Measurements from ENCODE around the gene FZR1. TPM values are rescaled to one million over a fixed set of nuclear protein-coding genes. Genes with fewer than 3 reads are reported as not detected.
"Not testable (repeated sequence)": the region's sequence is repeated elsewhere in the genome, so short reads cannot be mapped to it uniquely, and the experiment has no call there.

FZR1 gene
- polyA plus RNA-seq, 2 donors, result 23.0 to 28.0 TPM

DNA sequence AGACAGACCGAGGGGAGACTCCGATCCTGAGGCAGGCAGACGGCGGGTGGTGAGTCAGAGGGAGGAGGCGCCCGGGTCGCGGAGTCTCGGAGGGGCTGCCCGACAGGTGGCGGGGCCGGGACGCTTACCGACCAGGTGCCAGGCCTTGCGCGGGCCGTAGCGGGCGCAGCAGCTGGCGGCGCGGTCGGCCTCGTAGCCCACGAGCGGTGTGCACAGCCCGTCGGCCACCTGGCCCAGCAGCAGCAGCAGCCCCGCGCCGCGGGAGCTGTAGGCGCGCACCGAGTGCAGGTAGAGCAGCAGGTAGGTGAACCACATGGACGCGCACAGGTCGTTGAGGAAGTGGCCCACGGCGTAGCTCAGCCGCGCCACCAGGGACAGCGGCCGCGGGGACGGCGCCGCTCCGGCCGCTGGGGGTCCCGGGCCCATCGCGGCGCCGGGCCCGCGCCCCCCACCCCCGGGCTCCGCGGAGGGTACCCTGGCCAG, 50.9 kb downstream of the FZR1 start:
- Histone ChIP-seq H3K27ac (ENCODE audit: low read depth in 2 of 2, low read length in 1 of 2) (peak overlapping the region; percentile 59 to 65), H3K4me1 (ENCODE audit: control insufficient read depth in 2 of 2, insufficient read depth in 2 of 2, low read length in 1 of 2) (peaks cover 3 to 13% of the 10 kb centered on the region in 2 donors), H3K36me3 (ENCODE audit: control insufficient read depth in 2 of 2, insufficient read depth in 2 of 2, low read length in 1 of 2) (no peaks in the 10 kb centered on the region)

DNA sequence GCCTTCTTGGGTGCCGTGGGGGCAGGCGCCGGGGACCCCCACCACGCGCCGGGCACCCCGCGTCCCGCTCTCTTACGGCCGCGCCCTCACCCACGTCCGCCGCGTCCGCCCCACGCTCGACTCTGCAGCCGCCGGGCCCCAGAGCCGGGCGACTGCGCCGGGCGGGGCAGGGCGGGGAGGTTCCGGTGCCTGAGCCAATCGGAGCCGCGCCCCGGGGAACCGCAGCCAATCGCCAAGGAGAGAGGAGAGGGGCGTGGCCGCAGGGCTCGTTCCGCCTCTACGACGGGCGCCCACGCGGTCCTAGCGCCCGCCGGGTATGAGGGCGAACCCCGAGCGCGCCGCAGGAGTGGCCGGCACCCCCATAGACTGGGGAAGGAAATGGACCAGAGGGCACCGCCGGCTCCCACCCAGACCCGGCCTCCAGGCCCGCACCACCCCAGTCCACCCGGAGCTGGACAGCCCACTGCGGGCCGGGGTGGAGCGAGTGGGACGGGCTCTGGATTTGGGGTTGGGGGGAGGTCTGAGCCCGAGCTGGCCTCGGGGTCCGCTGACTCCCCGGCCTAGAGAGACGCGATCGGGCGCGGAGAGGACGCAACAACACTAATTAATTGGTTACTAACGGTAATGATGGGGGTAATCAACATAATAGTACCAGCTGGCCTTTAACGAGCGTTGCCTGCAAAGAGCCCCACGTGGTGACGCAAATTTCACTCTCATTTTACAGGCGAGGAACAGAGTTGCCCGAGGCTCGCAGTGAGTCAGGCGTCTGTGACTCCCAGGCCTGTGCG, 51.5 kb downstream of the FZR1 start, which contains the start of gene MFSD12:
Gene MFSD12 (minus strand): TSS at position 126 of the 788 bp plus-strand sequence. CDS start 183 bp downstream, outside the sequence.
- Histone ChIP-seq H3K9me3 (ENCODE audit: control insufficient read depth in 2 of 2, insufficient read depth in 1 of 2, low read depth in 1 of 2, low read length in 1 of 2) (no peaks in the 10 kb centered on the region), H3K4me3 (ENCODE audit: low read depth in 1 of 2, low read length in 2 of 2) (peak within 1 kb of the TSS; percentile 83 to 95), H3K27ac (ENCODE audit: low read depth in 2 of 2, low read length in 1 of 2) (peak within 1 kb of the TSS; percentile 59 to 65), H3K4me1 (ENCODE audit: control insufficient read depth in 2 of 2, insufficient read depth in 2 of 2, low read length in 1 of 2) (peaks cover 3 to 13% of the 10 kb centered on the region in 2 donors), H3K27me3 (ENCODE audit: control insufficient read depth in 1 of 2, insufficient read depth in 2 of 2, low read length in 2 of 2) (no peaks in the 10 kb centered on the region), H3K36me3 (ENCODE audit: control insufficient read depth in 2 of 2, insufficient read depth in 2 of 2, low read length in 1 of 2) (no peaks in the 10 kb centered on the region)
- 0 to 1% methylated on average over 60 to 81 of the region's 81 CpGs for WGBS, 2 donors

More for the DNA sequence above, 50.9 kb downstream of the FZR1 start:
- Histone ChIP-seq H3K4me3 (ENCODE audit: low read depth in 1 of 2, low read length in 2 of 2) (peak overlapping the region; percentile 83 to 95), H3K27me3 (ENCODE audit: control insufficient read depth in 1 of 2, insufficient read depth in 2 of 2, low read length in 2 of 2) (no peaks in the 10 kb centered on the region), H3K9me3 (ENCODE audit: control insufficient read depth in 2 of 2, insufficient read depth in 1 of 2, low read depth in 1 of 2, low read length in 1 of 2) (no peaks in the 10 kb centered on the region)
- WGBS, 2 donors, result 0 to 1% methylated on average over 33 to 60 of the region's 60 CpGs

DNA sequence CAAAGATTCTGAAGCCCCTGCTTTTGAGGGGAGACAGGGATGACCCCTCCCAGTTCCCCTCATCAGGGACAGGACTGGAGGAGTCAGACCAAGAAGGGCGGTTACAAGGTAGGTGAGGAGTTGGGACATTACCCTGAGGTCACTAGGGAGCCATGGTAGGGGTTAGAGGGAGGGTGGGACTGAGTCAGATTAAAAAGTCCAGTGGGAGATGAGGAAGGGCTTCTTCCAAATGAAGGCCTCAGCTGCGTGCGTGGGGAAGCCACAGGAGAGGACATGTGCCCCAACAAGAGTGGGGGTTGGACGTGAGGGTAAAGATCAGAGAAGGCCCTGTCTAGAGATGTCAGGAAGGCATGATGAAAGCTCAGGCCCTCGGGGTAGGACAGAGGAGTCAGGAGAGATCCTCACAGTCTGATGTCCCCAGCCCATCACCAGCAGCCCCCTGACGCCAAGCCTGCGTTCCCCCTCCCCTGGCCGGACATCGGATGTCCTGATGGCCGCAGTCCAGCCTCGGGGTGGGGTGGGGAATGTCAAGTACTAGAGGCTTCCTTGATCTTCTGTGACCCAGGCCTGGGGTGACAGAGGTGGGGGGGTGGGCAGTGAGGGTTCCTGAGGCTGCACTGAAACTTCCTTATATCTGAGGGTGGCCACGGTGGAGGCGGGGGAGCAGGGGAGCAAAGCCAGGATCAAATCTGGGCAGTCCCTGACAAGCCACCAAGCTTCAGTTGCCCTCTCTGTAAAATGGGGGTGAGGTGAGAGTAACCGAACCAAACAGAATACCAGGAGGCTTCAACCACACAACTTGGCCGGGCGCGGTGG, 57.8 kb downstream of the FZR1 start:
- 80 to 82% methylated on average over 17 of the region's 17 CpGs for WGBS, 2 donors
- H3K9me3 ChIP-seq (ENCODE audit: control insufficient read depth in 2 of 2, insufficient read depth in 1 of 2, low read depth in 1 of 2, low read length in 1 of 2), result no peaks in the 10 kb centered on the region
- no peaks in the 10 kb centered on the region for H3K27me3 ChIP-seq (ENCODE audit: control insufficient read depth in 1 of 2, insufficient read depth in 2 of 2, low read length in 2 of 2)
- H3K4me3 ChIP-seq (ENCODE audit: low read depth in 1 of 2, low read length in 2 of 2), result no peak overlapping the region
- no peak overlapping the region for H3K27ac ChIP-seq (ENCODE audit: low read depth in 2 of 2, low read length in 1 of 2)
- no peaks in the 10 kb centered on the region for H3K36me3 ChIP-seq (ENCODE audit: control insufficient read depth in 2 of 2, insufficient read depth in 2 of 2, low read length in 1 of 2)
- peaks cover 0 to 4% of the 10 kb centered on the region in 2 donors for H3K4me1 ChIP-seq (ENCODE audit: control insufficient read depth in 2 of 2, insufficient read depth in 2 of 2, low read length in 1 of 2)

DNA sequence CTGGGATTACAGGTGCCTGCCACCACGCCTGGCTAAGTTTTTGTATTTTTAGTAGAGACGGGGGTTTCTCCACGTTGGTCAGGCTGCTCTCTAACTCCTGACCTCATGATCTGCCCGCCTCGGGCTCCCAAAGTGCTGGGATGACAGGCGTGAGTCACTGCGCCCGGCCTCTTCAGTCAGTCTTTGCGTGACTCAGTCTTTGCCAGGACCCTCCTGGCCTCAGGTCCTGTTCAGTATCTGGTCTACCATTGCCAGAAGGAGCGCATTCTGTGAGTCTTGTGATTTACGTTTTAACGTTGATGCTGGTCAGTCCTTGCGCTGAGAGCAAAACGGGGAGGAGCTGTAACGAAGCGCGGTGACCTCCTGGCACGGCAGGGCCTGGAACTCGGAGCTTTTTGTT, 59.0 kb downstream of the FZR1 start:
- WGBS, 2 donors, result 85 to 89% methylated on average over 19 of the region's 19 CpGs

DNA sequence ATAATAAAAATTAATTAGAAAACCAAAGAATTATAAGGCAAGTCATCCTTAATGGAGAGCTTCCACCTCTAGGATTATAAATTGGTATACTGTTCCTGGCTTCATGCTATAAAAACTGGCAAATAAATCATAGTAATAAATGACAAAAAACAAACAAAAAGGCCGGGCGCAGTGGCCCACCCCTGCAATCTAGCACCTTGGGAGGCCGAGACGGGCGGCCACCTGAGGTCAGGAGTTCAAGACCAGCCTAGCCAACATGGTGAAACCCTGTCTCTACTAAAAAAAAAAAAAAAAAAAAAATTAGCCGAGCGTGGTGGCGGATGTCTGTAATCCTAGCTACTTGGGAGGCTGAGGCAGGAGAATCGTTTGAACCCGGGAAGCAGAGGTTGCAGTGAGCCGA, 63.9 kb downstream of the FZR1 start:
- H3K9me3 ChIP-seq (ENCODE audit: control insufficient read depth in 2 of 2, insufficient read depth in 1 of 2, low read depth in 1 of 2, low read length in 1 of 2); H3K27ac ChIP-seq (ENCODE audit: low read depth in 2 of 2, low read length in 1 of 2); H3K36me3 ChIP-seq (ENCODE audit: control insufficient read depth in 2 of 2, insufficient read depth in 2 of 2, low read length in 1 of 2); H3K27me3 ChIP-seq (ENCODE audit: control insufficient read depth in 1 of 2, insufficient read depth in 2 of 2, low read length in 2 of 2); H3K4me3 ChIP-seq (ENCODE audit: low read depth in 1 of 2, low read length in 2 of 2): not testable (repeated sequence)
- 77 to 86% methylated on average over 11 of the region's 11 CpGs for WGBS, 2 donors
- H3K4me1 ChIP-seq (ENCODE audit: control insufficient read depth in 2 of 2, insufficient read depth in 2 of 2, low read length in 1 of 2), result peaks cover 0 to 11% of the 10 kb centered on the region in 2 donors

More for the DNA sequence above, 59.0 kb downstream of the FZR1 start:
- H3K36me3 ChIP-seq (ENCODE audit: control insufficient read depth in 2 of 2, insufficient read depth in 2 of 2, low read length in 1 of 2), result no peaks in the 10 kb centered on the region
- H3K9me3 ChIP-seq (ENCODE audit: control insufficient read depth in 2 of 2, insufficient read depth in 1 of 2, low read depth in 1 of 2, low read length in 1 of 2), result no peaks in the 10 kb centered on the region
- no peak overlapping the region for H3K4me3 ChIP-seq (ENCODE audit: low read depth in 1 of 2, low read length in 2 of 2)
- no peak overlapping the region for H3K27ac ChIP-seq (ENCODE audit: low read depth in 2 of 2, low read length in 1 of 2)
- no peaks in the 10 kb centered on the region for H3K27me3 ChIP-seq (ENCODE audit: control insufficient read depth in 1 of 2, insufficient read depth in 2 of 2, low read length in 2 of 2)
- peaks cover 0 to 4% of the 10 kb centered on the region in 2 donors for H3K4me1 ChIP-seq (ENCODE audit: control insufficient read depth in 2 of 2, insufficient read depth in 2 of 2, low read length in 1 of 2)

DNA sequence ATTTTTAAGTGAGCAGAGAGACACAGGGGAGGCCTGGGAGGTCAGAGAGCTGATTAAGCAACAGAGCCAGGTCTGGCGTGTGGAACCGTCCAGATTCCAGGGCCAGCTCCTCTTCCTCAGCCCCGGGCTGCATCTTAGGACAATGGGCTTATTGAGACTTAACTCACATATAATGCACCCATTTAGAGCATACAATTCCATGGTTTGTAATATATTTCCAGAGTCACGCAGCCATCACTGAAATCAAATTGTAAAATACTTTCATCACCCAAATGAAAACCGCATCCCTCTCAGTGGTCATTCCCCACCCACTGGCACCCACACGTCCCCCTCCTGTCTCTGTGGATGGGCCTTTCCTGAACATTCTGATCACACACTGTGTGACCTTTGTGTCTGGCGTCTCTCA, 64.5 kb downstream of the FZR1 start:
- Histone ChIP-seq H3K27me3 (ENCODE audit: control insufficient read depth in 1 of 2, insufficient read depth in 2 of 2, low read length in 2 of 2) (no peaks in the 10 kb centered on the region), H3K9me3 (ENCODE audit: control insufficient read depth in 2 of 2, insufficient read depth in 1 of 2, low read depth in 1 of 2, low read length in 1 of 2) (peaks cover 0 to 3% of the 10 kb centered on the region in 2 donors), H3K27ac (ENCODE audit: low read depth in 2 of 2, low read length in 1 of 2) (no peak overlapping the region), H3K4me3 (ENCODE audit: low read depth in 1 of 2, low read length in 2 of 2) (no peak overlapping the region), H3K36me3 (ENCODE audit: control insufficient read depth in 2 of 2, insufficient read depth in 2 of 2, low read length in 1 of 2) (peaks cover 0 to 2% of the 10 kb centered on the region in 2 donors), H3K4me1 (ENCODE audit: control insufficient read depth in 2 of 2, insufficient read depth in 2 of 2, low read length in 1 of 2) (peaks cover 0 to 11% of the 10 kb centered on the region in 2 donors)
- 72 to 77% methylated on average over 7 of the region's 7 CpGs for WGBS, 2 donors

DNA sequence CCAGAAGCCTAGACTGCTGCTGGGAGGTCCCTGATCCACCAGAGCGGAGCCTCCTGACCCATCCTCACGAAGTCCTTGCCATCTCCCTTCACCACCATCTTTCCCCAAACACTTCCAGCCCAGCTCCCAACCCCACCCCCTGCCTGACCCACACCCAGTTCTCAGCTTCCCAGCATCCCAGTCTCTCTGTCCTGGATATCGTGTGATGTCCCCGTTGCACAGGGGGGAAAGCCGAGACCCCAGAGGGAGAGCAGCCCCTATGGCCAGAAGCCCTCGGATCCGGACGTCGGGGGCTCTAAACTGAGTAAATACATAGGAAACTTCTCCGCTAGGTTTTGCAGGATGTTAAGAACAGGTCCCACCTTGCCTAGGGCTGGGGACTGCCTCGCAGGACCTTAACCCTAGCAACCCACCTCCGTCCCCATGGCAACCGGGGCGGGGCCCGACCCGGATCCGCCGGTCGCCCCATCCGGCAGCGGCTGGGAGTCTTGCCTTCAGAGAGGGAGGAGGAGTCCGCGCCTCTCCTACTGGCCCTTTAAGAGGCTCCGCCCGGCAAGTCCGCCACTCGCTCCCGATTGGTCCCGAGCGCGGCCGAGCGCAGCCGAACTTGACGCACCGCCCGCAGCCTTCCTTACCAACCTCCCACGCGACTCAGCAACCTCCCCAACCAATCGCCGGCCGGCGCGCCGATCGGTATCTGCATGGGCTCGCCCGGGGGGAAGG, 66.2 kb downstream of the FZR1 start:
- H3K27ac ChIP-seq (ENCODE audit: low read depth in 2 of 2, low read length in 1 of 2), result peak overlapping the region in 1 of 2 donors; percentile 59
- H3K4me1 ChIP-seq (ENCODE audit: control insufficient read depth in 2 of 2, insufficient read depth in 2 of 2, low read length in 1 of 2), result peaks cover 3 to 20% of the 10 kb centered on the region in 2 donors
- H3K36me3 ChIP-seq (ENCODE audit: control insufficient read depth in 2 of 2, insufficient read depth in 2 of 2, low read length in 1 of 2), result peaks cover 0 to 4% of the 10 kb centered on the region in 2 donors
- WGBS, 2 donors, result 1 to 2% methylated on average over 31 to 48 of the region's 48 CpGs
- no peaks in the 10 kb centered on the region for H3K27me3 ChIP-seq (ENCODE audit: control insufficient read depth in 1 of 2, insufficient read depth in 2 of 2, low read length in 2 of 2)
- H3K9me3 ChIP-seq (ENCODE audit: control insufficient read depth in 2 of 2, insufficient read depth in 1 of 2, low read depth in 1 of 2, low read length in 1 of 2), result peaks cover 0 to 3% of the 10 kb centered on the region in 2 donors
- peak overlapping the region; percentile 28 to 59 for H3K4me3 ChIP-seq (ENCODE audit: low read depth in 1 of 2, low read length in 2 of 2)

DNA sequence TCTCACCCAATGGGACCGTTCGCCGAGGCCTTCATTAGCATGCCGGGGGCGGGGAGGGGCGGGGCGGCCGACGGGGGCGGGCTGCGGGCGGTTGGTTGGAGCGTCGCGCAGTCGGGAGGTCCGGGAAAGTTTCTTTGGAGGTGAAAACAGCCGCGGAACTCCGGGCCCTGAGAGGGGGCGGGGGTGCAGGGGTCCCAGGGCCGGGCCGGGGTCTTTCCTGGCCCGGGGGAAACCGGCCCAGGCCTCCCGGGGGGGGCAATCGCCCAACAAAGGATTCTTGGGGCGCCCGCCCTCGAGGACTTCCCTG, 66.7 kb downstream of the FZR1 start, which contains the start of gene HMG20B:
Gene HMG20B (plus strand): TSS at position 90 of the 307 bp plus-strand sequence. CDS start 366 bp downstream, outside the sequence.
- peaks cover 0 to 3% of the 10 kb centered on the region in 2 donors for H3K9me3 ChIP-seq (ENCODE audit: control insufficient read depth in 2 of 2, insufficient read depth in 1 of 2, low read depth in 1 of 2, low read length in 1 of 2)
- no peaks in the 10 kb centered on the region for H3K27me3 ChIP-seq (ENCODE audit: control insufficient read depth in 1 of 2, insufficient read depth in 2 of 2, low read length in 2 of 2)
- H3K36me3 ChIP-seq (ENCODE audit: control insufficient read depth in 2 of 2, insufficient read depth in 2 of 2, low read length in 1 of 2), result peaks cover 0 to 4% of the 10 kb centered on the region in 2 donors
- peaks cover 3 to 22% of the 10 kb centered on the region in 2 donors for H3K4me1 ChIP-seq (ENCODE audit: control insufficient read depth in 2 of 2, insufficient read depth in 2 of 2, low read length in 1 of 2)
- H3K27ac ChIP-seq (ENCODE audit: low read depth in 2 of 2, low read length in 1 of 2), result peak within 1 kb of the TSS; percentile 62 to 72
- peak within 1 kb of the TSS; percentile 59 to 66 for H3K4me3 ChIP-seq (ENCODE audit: low read depth in 1 of 2, low read length in 2 of 2)
- 1 to 2% methylated on average over 20 to 30 of the region's 30 CpGs for WGBS, 2 donors
